NCI-H2029 treated with DMSO at 0.1 percent for 48 hours (cell line): Measurements from ENCODE around the gene AUTS2.

Experiments used
- DNase-seq: peaks from one replicate; lab custom pipeline; 2025; lab: John Stamatoyannopoulos, UW

AUTS2 gene

DNA sequence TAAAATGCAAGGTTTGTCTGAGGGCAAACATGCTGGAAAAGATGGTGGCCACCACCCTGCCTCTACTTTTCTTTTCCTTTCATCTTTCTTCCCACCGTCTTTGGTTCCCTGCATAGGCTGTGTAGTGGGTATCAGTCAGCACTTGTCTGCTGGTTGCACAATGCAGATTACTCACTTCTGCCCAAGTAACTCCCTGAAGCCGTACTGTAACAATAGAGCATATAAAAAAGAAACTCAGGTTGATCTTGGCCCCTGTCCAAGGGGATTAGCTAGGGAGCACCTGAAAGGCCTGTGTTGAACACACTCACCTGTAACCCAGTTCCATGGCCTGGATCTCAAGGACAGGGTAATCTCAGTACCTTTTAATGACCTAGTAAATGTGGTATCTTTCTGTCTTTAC lies 1000.7 kb downstream of the AUTS2 start:
- peak; percentile 50 for DNase-seq

DNA sequence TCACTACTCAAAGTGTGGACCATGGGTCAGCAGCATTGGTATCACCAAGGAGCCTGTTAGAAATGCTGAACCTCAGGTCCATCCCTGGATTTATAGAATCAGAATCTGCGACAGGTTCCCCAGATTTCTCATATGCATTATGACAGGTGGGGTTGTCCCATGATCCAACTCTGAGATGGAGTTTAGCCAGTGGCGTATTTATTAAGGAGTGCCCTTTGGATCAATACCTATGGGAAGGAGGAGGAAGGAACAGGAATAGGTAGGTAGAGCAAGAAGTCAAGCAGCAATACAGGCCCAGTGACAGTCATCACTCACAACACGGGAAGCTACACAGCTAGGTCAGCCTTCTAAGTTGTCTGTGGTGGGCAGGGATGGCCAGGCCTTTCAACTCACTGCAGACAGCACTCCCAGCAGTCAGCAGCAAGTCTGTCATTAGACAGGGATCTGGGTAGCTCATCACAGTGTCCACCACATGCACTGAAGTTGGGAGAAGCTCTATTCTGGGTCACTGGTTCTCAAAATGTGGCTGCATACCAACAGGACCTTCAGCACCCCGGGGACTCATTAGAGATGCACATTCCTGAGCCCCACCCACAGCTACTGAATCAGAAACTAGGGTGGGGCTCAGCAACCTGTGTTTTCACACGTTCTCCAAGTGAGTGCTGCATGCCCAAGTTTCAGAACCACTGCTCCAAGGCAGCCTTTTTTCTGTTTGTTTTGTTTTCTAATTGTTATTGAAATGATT lies 1001.3 kb downstream of the AUTS2 start:
- DNase-seq: no peak

GRCh38 chr7:70600993-70601392 lies 1002.7 kb downstream of the AUTS2 start:
- DNase-seq: no peak

- DNase-seq: no peak
These were observed 1003.8 kb downstream of the AUTS2 start for GRCh38 chr7:70602117-70602516.

DNA sequence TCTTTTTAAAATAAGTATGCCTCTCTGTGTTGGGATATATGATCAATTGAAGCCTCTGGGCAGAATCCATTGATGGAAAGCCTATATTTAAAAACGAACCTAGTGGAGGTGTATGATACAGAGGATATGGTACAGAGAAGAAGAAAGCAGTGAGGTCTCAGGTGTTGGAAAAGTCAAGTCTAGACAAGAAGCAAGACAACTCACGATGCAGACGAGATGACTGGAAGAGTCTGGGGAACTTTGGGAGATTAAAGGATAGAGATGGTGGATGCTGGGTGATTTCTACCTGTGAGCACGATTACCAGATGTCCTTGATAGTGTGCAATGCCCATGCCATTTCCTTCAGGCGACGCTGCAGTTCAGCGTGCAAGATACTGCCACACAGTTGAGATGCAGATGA lies 1009.0 kb downstream of the AUTS2 start:
- DNase-seq: no peak

DNA sequence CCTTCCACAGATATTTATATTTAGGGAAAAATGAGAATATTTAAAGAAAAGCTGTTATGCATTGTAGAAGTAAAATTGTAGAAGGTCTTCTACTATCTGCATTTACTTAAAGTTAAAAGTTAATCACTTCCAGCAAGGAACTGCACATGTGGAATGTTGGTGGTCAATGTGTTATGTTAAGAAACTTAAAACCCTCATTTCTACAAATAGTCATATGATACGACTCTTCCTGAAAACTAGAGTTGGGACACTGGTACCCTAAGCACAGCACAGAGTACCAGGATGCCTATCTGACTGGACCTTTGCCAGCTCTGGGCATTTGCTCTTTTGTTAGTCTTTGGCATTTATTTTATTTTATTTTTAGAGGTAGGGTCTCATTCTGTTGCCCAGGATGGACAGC lies 1009.5 kb downstream of the AUTS2 start:
- no peak for DNase-seq

- DNase-seq: no peak
These were observed 1010.0 kb downstream of the AUTS2 start for GRCh38 chr7:70608229-70608628.

GRCh38 chr7:70612811-70613210 lies 1014.5 kb downstream of the AUTS2 start:
- no peak for DNase-seq

GRCh38 chr7:70614237-70615045 lies 1016.2 kb downstream of the AUTS2 start:
- DNase-seq: peak; percentile 69

- no peak for DNase-seq
These were observed 1016.9 kb downstream of the AUTS2 start for GRCh38 chr7:70615066-70615606.

DNA sequence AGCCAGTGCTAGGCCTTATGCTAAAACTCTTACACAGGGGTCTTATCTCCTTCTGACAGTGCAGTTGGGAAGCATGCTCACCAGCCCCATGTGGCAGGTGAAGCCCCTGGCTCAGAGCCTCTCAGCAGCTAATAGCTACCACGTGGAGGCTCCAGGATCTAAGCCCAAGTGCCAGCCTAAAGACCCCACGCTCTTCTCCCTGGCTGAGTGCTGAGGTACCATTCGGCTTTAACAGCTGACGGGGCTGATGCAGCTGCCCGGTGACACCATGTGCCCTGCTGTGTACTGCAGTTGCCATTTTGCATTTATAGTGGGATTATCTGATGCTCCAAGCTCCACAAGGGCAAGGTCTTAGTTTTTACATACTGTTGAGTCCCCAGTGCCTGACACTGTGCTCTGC lies 1017.9 kb downstream of the AUTS2 start:
- no peak for DNase-seq

DNA sequence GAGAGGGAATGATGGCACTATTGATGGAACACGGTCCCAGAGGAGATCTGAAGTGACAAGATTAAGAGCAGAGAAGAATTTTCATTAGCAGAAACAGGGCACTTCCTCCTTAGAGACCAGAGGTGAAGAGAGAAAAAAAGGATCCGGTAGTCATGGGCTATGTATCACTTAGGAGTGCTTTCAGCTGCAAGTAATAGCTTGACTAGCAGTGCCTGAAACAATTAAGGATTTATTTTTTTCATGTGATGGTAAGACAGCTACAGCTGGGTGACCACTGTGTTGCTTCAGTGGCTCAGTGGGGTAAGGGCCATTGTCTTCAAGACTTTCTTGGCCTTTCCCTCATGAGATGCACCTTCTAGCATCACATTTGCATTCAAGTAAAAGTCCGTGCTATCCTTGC lies 1018.5 kb downstream of the AUTS2 start:
- no peak for DNase-seq

GRCh38 chr7:70618020-70618551 lies 1019.8 kb downstream of the AUTS2 start:
- DNase-seq: no peak

- no peak for DNase-seq
These were observed 1020.9 kb downstream of the AUTS2 start for GRCh38 chr7:70619130-70619529.

- DNase-seq: no peak
These were observed 1021.4 kb downstream of the AUTS2 start for GRCh38 chr7:70619659-70620058.

DNA sequence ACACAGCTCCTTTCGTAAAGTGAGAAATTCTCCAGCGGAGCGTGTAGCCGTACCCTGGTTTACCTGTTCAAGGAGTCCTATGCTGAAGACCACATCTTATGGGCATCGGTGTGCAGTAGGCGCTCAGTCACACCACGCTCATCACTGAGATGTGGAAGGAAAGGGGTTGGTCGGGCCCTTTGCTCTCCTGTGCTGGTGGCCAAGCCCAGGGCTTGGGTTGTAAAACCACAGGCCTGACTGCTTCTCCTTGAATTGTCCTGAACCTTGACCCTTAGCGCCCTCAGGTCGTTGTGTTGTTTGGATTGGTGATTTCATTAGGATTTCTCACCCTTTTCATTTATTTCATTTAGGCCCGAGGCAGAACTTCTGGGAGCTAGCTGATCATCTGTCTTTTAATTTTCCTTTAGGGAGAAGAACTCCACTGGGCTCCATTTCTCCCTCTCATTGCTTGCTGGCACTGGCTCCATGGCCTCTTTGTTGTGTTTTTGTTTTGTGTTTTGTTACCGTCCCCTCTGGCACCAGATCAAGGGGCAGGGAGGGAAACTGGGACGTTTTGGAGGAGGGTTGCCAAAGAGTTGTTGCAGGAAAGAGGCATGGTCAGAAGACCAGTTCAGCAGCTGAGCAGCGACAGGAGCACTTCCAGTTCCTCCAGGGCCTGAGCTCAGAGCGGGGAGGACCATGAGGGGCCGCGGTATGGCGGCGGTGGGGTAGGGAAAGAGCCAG lies 1022.2 kb downstream of the AUTS2 start:
- DNase-seq: no peak

DNA sequence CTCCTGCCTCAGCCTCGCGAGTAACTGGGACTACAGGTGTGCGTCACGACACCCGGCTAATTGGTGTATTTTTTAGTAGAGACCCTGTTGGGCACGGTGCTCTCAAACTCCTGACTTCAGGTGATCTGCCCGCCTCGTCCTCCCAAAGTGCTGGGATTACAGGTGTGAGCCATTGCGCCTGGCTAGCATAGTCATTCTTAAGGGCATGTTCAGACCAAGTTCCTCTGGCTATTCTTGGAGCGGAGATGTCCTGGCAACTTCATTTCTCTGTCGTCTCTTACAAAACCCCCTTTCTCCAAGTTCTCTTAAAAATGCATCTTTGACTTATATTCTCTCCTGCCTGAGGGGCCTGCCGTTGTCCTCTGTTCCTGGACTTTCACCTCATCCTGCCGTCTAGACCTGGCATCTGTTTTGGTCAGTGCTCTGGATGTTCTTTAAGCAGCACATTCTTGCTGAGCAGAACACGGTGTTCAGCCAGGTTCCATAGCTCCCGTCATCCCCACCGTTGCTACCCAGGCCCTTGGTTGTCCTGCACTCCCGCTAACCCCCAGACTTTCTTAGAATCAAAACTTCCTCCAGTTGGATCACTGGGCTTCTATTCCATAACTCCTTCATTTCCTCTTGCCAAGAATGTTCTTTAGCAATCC lies 1023.8 kb downstream of the AUTS2 start:
- DNase-seq: no peak

GRCh38 chr7:70622936-70623335 lies 1024.7 kb downstream of the AUTS2 start:
- DNase-seq: no peak

DNA sequence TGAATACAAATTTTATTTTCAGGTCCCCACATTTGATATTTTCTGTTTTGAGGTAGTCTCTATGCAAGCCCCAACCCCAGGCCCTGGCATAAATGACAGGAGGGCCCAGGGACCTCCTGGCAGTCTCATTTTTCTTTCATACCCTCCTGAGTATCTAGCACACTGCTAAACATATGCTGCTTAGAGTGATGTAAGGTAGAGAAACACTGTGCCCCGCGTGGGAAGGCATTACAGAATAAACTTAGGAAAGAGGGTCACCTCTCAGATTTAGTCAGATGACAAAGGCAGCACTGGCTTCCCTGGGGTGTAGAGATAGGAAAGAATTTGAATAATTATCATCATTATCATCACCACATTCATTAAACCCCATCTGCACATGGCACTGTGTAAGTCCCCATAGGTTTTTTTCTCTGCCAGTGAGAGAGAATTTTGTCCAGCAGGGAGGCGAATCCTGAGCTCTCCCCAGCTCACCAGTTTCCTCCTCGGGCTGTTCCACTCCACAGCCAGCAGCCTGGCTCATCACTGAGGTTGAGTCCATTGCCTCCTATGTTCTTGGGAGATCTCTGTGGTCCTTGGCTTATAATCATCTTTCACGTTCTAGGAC lies 1026.3 kb downstream of the AUTS2 start:
- DNase-seq: no peak

DNA sequence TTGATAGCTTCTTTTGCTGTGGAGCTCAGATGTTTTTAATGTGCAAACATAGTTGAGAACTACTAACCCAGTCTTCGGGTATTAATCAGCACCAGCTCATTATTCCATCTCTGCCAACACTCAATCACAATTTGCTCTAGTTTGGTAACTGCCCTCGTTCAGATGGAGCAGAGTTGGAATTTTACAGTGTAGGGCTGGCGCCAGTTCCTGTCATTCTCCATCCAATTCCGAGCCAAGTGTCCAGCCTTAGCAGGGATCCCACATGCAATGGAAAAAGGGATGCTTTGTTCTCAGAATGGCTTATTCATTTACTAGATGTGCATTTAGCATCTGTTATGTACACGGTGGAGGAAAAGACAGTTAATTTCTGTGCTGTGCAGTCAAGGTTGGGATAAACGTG lies 1029.2 kb downstream of the AUTS2 start:
- DNase-seq: no peak

DNA sequence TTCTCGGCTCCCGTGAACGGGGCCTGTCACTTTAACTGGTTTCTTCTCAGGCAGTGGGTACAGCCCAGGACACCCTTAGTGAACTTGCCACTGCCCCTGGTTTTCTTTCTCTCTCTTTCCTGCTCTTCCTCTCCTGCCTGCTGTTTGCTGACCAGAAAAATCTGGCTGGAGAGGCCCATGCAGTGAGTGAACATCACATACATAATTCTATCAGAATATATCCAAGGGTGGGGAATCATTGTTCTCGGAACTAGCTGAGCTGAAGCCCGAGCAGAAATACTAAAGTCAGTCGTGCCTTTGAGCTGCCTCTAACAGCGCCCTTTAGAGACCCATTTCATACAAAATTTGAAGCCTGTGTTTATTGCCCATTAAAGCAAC lies 1032.2 kb downstream of the AUTS2 start:
- DNase-seq: no peak
